Measurements from ENCODE around the gene TBL1XR1. TPM values are rescaled to one million over a fixed set of nuclear protein-coding genes. Genes with fewer than 3 reads are reported as not detected.

Gene TBL1XR1
- total RNA-seq, 1 experiment from 2014 or later = 192 TPM

- H3K9me3 ChIP-seq (ENCODE audit: control insufficient read depth, insufficient read depth, low read depth, low read length) = no peaks in the 10 kb centered on the region
- H3K27me3 ChIP-seq (ENCODE audit: control insufficient read depth, insufficient read depth, low read length) = no peaks in the 10 kb centered on the region
- ChIA-PET POLR2A (no interaction called here), CTCF (no interaction called here)
- intact Hi-C loops (cut with micrococcal nuclease; ENCODE audit: unreplicated experiment) = no loop called here
- TF ChIP-seq REST (IDR thresholded peaks at IDR 0.05; ENCODE audit: insufficient read depth in 1 of 2, low read depth in 2 of 2, low read length in 1 of 2) (no peak), CTCF (IDR thresholded peaks at IDR 0.05) (no peak), POLR2AphosphoS5 (IDR thresholded peaks at IDR 0.05; ENCODE audit: low read depth, low read length) (no peak)
- peak overlapping the region; percentile 25; the same call in 1 of the 2 replicates for H3K27ac ChIP-seq (ENCODE audit: low read length)
- no peak overlapping the region for H3K4me3 ChIP-seq (ENCODE audit: low read depth in 2 of 2, low read length in 2 of 2)
- in situ Hi-C loops (cut with HindIII; ENCODE audit: low pct_unique_long_range_greater_than_20kb, low sequenced_read_pairs) = no loop called here
- H3K36me3 ChIP-seq (ENCODE audit: control insufficient read depth, insufficient read depth, low read length) = no peaks in the 10 kb centered on the region; the same call in 1 of the 2 replicates
- peaks cover 37% of the 10 kb centered on the region for H3K4me1 ChIP-seq (ENCODE audit: control insufficient read depth, insufficient read depth, low read length)
- no peak for DNase-seq (ENCODE audit: low read depth, low spot score)
- ATAC-seq = no peak
- no TSS peak for BruUV-seq (replicated peaks)
Measured at GRCh38 chr3:177057768-177058167, 139.5 kb downstream of the TBL1XR1 start.

GRCh38 chr3:177056927-177057326 is 140.4 kb downstream of the TBL1XR1 start:
- no peak for ATAC-seq
- peak overlapping the region; percentile 19; the same call in 1 of the 2 replicates for H3K27ac ChIP-seq (ENCODE audit: low read length)
- no peaks in the 10 kb centered on the region; the same call in 1 of the 2 replicates for H3K36me3 ChIP-seq (ENCODE audit: control insufficient read depth, insufficient read depth, low read length)
- CTCF ChIA-PET = no interaction called here
- H3K27me3 ChIP-seq (ENCODE audit: control insufficient read depth, insufficient read depth, low read length) = no peaks in the 10 kb centered on the region
- H3K4me1 ChIP-seq (ENCODE audit: control insufficient read depth, insufficient read depth, low read length) = peaks cover 37% of the 10 kb centered on the region
- intact Hi-C loops (cut with micrococcal nuclease; ENCODE audit: unreplicated experiment) = no loop called here
- in situ Hi-C loops (cut with HindIII; ENCODE audit: low pct_unique_long_range_greater_than_20kb, low sequenced_read_pairs) = no loop called here
- TF ChIP-seq SIN3A (IDR thresholded peaks at IDR 0.05; ENCODE audit: borderline replicate concordance, insufficient read depth, low read depth, low read length) = no peak
- TF ChIP-seq POLR2AphosphoS5 (IDR thresholded peaks at IDR 0.05; ENCODE audit: low read depth, low read length) = no peak
- no peak for TF ChIP-seq REST (IDR thresholded peaks at IDR 0.05; ENCODE audit: insufficient read depth in 1 of 2, low read depth in 2 of 2, low read length in 1 of 2)
- no peak for TF ChIP-seq CTCF (IDR thresholded peaks at IDR 0.05)
- H3K9me3 ChIP-seq (ENCODE audit: control insufficient read depth, insufficient read depth, low read depth, low read length) = no peaks in the 10 kb centered on the region
- H3K4me3 ChIP-seq (ENCODE audit: low read depth in 2 of 2, low read length in 2 of 2) = no peak overlapping the region
- POLR2A ChIA-PET = no interaction called here
- DNase-seq (ENCODE audit: low read depth, low spot score) = no peak
- BruUV-seq (replicated peaks) = no TSS peak

All from Panc1 (cell line).